Measurements from ENCODE around the gene MLH3.

DNA sequence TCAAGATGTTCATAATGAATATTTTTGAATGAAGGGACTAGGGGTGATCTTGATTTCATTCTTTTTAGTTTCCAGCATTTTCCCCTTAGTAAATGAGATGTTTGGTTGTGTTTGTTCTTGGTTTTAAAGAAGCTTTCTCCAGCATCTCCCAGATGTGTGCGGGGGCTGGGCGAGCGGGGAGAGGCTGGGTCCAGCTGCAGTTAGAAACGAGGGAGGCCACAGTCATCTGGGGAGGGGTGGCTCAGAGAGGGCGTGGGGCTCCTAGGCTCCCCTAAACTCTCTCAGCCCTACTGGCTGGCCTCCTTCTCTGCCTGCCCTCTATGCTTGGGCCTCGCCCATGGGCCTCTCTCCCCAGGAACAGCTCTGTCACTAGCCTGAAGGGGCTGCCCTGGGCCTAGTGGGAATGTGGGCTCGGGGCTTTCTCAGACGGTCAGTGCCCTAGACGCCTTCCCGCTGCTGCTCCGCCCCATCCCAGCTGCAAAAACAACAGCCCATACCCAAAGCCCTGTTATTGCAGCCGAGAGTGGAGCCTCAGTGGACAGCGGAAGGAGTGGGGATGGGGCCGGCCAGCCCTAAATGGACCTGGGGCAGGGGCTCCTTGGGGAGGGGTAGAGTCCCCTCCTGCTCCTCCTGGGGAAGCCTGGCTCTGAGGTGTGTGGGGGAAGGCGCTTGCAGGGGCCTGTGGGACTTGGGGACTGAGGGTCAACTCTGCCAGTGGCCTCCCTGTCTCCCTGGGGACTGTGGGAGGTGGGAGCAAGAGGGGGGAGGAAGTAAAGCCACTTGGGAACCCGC is 66.8 kb downstream of the MLH3 start:
- TF ChIP-seq POLR2A (IDR thresholded peaks at IDR 0.05) (no peak), POLR2AphosphoS5 (IDR thresholded peaks at IDR 0.05) (no peak)
- TF ChIP-seq, protein P1, sequence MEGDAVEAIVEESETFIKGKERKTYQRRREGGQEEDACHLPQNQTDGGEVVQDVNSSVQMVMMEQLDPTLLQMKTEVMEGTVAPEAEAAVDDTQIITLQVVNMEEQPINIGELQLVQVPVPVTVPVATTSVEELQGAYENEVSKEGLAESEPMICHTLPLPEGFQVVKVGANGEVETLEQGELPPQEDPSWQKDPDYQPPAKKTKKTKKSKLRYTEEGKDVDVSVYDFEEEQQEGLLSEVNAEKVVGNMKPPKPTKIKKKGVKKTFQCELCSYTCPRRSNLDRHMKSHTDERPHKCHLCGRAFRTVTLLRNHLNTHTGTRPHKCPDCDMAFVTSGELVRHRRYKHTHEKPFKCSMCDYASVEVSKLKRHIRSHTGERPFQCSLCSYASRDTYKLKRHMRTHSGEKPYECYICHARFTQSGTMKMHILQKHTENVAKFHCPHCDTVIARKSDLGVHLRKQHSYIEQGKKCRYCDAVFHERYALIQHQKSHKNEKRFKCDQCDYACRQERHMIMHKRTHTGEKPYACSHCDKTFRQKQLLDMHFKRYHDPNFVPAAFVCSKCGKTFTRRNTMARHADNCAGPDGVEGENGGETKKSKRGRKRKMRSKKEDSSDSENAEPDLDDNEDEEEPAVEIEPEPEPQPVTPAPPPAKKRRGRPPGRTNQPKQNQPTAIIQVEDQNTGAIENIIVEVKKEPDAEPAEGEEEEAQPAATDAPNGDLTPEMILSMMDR (IDR thresholded peaks at IDR 0.05) = no peak
